ENCODE measurements around the gene FBXL20.

DNA sequence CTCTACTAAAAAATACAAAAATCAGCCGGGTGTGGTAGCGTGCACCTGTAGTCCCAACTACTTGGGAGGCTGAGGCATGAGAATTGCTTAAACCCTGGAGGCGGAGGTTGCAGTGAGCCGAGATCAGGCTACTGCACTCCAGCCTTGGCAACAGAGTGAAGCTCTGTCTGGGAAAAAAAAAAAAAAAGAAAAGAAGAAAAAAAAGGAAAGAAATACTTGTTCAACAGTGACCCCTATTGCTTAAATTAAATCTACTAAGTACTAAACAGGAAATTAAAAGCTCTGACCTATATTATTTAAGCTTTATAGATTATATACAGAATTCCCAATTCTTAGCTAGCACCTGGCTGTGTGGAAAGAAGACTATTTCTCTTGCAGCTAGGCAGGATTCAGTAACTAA is 48.9 kb downstream of the FBXL20 start:
- TF ChIP-seq, protein P1, sequence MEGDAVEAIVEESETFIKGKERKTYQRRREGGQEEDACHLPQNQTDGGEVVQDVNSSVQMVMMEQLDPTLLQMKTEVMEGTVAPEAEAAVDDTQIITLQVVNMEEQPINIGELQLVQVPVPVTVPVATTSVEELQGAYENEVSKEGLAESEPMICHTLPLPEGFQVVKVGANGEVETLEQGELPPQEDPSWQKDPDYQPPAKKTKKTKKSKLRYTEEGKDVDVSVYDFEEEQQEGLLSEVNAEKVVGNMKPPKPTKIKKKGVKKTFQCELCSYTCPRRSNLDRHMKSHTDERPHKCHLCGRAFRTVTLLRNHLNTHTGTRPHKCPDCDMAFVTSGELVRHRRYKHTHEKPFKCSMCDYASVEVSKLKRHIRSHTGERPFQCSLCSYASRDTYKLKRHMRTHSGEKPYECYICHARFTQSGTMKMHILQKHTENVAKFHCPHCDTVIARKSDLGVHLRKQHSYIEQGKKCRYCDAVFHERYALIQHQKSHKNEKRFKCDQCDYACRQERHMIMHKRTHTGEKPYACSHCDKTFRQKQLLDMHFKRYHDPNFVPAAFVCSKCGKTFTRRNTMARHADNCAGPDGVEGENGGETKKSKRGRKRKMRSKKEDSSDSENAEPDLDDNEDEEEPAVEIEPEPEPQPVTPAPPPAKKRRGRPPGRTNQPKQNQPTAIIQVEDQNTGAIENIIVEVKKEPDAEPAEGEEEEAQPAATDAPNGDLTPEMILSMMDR (IDR thresholded peaks at IDR 0.05), result no peak
- TF ChIP-seq HMGXB4 (CRISPR knock-in tag; IDR thresholded peaks at IDR 0.05), result no peak
- no peak for TF ChIP-seq ZNF425 (CRISPR knock-in tag; conservative IDR thresholded peaks at IDR 0.05)
- TF ChIP-seq IRF1 (CRISPR knock-in tag; IDR thresholded peaks at IDR 0.05), result no peak
- no peak for TF ChIP-seq MAX (CRISPR knock-in tag; IDR thresholded peaks at IDR 0.05)
- no peak for TF ChIP-seq CDX4 (CRISPR knock-in tag; IDR thresholded peaks at IDR 0.05; ENCODE audit: borderline replicate concordance)
- no peak for TF ChIP-seq E2F4 (CRISPR knock-in tag; IDR thresholded peaks at IDR 0.05; ENCODE audit: borderline replicate concordance, low read depth)
- TF ChIP-seq, protein P2, sequence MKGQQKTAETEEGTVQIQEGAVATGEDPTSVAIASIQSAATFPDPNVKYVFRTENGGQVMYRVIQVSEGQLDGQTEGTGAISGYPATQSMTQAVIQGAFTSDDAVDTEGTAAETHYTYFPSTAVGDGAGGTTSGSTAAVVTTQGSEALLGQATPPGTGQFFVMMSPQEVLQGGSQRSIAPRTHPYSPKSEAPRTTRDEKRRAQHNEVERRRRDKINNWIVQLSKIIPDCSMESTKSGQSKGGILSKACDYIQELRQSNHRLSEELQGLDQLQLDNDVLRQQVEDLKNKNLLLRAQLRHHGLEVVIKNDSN (CRISPR knock-in tag; IDR thresholded peaks at IDR 0.05), result no peak
- TF ChIP-seq, protein P3, sequence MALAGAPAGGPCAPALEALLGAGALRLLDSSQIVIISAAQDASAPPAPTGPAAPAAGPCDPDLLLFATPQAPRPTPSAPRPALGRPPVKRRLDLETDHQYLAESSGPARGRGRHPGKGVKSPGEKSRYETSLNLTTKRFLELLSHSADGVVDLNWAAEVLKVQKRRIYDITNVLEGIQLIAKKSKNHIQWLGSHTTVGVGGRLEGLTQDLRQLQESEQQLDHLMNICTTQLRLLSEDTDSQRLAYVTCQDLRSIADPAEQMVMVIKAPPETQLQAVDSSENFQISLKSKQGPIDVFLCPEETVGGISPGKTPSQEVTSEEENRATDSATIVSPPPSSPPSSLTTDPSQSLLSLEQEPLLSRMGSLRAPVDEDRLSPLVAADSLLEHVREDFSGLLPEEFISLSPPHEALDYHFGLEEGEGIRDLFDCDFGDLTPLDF (CRISPR knock-in tag; IDR thresholded peaks at IDR 0.05), result no peak
- no peak for TF ChIP-seq TEAD4 (CRISPR knock-in tag; IDR thresholded peaks at IDR 0.05)

Measured in WTC11 (cell line).